Measurements from ENCODE around the gene PDCD5.

- TF ChIP-seq CTCF (IDR thresholded peaks at IDR 0.05) (no peak), POLR2AphosphoS5 (IDR thresholded peaks at IDR 0.05) (no peak)
Observed at GRCh38 chr19:32567486-32567885, 13.5 kb upstream of the PDCD5 start.

Data from sigmoid colon (tissue), 4 donors.